GM21526 (cell line): Measurements from ENCODE around the gene C10orf95.
"Not testable (repeated sequence)": the region's sequence is repeated elsewhere in the genome, so short reads cannot be mapped to it uniquely, and the experiment has no call there.

Experiments used
- ATAC-seq: cut with Tn5 transposase; IDR thresholded peaks from one replicate; pipeline ENCODE4 v1.9.1; 2021; ENCODE audit warnings: moderate library complexity; ENCODE audit not compliant: unreplicated experiment, low FRiP score

C10orf95 gene

DNA sequence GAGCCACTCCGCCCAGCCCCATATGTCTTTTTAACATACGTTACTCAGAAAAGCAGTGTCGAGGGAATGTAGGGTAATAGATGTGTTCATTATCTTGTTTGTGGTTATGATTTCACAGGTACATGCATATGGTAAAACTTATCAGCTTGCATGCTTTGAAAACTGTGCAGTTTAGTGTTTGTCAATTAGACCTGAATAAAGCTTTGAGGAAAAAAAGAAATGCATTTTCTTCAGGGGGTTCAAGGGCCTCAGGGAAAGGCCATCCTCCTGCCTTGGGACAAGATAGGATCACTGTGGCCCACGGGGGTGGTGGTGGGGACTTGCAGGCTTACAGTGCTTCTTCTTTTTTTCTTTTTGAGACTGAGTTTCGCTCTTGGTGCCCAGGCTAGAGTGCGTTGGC, 16.0 kb upstream of the C10orf95 start:
- no peak for ATAC-seq

DNA sequence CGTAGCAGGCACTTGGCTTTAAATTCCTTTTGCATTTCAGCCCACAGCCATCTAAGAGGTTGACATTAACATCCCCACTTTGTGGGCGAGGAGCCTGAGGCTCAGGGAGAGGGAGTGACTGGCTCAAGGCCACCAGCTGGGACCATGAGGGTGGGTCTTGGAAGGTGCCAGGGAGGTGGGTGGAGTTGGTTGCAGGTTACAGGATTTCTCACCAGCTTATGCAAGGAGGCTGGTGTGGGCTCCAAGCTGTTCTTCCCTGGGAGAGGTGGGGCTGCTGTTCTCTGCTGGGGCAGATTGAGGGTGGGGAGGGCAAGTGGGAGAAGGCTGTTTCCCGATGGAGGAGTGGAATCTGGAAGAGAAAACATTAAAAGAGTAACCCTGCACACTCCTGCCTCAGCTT, 14.1 kb upstream of the C10orf95 start:
- ATAC-seq = no peak

DNA sequence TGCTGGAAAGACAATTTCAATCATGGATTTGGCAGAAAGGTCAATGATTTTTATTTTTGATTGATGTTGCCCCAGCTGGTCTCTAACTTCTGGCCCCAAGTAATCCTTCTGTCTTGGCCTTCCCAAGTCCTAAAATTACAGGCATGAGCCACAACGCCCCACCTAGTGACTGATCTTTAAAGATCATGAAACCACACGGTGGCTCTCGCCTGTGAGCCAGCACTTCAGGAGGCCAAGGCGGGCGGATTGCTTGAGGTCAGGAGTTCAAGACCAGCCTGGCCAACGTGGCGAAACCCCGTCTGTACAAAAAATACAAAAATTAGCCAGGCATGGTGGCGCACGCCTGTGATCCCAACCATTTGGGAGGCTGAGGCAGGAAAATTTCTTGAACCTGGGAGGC, 12.6 kb upstream of the C10orf95 start:
- ATAC-seq = no peak

DNA sequence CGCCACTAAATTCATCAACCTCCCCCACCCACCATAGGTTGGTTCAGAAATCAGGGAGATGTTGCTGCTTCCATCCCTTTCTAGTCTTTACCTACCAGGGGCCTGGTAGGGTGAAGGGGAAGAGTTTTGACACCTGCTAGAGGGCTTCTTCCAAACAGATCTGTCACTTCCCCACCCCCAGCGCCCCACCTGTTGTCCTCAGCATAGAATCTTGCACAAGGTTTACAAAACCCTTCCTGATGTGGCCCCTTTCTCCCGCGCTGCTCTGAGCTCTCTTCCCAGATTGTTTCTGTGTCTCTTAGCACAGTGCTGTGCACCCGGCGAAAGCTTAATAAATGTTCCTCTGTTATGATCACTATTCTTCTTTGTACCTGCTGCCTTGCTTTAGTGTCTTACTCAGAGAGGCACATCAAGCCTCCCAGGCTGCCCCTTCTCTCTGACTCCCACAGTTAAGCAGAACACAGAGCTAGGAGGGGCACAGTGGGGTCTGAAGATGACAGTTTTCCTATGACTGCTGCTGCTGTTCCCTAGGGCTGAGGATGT, 11.2 kb upstream of the C10orf95 start:
- no peak for ATAC-seq

DNA sequence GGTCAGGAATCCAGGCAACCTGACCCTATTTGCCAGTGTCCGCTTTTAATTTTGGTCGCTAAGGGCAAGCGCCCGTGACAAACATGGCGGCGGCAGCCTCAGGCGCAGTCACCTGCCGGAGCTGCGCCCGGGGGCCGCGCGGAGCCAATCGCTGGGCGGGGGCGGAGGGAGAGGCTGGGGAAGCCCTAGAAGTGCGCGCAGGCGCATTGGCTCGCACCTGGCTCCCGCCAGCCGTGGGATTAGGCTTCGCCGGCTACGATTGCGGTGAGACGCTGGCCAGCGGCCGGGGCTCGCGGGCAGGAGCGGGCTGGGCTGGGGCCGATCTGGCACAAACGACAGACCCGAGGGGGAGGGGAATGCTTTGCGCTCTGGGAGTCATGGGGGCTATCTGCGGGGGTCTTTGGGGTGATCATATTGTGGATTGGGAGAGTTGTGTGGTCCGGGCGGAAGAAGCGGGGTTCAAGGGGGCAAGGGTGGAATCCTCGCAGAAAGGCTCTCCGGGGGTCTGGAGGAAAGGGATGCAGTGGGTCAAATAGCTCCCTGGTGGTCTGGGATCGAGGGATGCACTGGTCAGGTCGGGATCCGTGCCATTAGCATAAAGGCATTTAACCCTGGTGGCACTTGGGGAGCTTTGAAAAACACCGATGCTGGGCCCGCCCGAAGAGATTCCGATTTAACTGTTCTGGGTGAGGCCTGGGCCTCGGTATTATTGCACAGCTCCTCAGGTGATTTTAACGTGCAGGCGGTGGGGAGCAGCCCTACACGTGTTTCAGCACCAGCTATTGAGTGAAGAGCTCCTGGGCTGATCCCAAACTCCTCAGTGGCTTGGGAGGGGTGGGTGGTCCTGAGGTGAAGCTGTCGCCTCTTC, 10.1 kb upstream of the C10orf95 start:
- peak; percentile 66 for ATAC-seq

DNA sequence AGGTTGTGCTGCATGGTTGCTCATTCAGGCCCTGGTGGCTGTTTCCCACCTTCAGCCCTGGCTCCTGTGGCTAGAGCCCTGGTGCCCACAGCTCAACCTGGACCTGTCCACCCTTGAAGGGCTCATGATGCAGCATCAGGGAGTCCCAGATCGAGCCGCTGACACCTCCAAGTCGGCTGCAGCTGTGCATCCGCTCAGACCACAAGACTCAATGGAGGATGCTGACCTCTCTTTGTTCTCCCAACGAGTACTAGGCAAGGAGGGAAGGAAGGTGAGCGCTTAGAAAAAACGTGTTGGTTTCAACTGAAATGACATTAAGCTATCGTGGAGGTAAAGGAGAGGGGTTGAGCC, 9.5 kb upstream of the C10orf95 start:
- peak; percentile 28 for ATAC-seq

DNA sequence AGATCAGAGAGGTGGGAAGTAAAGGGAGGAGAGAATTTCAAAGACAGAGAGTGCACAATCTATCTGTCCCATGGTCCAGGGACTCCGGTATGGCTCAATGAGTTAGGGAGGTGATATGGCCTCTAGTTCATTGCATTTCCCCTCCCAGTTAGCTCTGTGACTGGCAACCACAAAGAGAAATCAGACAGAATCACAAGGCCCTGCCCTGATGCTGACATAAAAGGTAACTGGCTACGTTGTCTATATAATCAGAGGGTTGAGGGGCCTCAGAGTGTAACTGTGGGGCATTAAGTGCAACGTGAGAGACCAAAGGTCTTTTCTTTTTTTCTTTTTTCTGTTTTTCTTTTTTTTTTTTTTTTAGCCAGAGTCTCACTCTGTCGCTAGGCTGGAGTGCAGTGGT, 7.3 kb upstream of the C10orf95 start:
- no peak for ATAC-seq

DNA sequence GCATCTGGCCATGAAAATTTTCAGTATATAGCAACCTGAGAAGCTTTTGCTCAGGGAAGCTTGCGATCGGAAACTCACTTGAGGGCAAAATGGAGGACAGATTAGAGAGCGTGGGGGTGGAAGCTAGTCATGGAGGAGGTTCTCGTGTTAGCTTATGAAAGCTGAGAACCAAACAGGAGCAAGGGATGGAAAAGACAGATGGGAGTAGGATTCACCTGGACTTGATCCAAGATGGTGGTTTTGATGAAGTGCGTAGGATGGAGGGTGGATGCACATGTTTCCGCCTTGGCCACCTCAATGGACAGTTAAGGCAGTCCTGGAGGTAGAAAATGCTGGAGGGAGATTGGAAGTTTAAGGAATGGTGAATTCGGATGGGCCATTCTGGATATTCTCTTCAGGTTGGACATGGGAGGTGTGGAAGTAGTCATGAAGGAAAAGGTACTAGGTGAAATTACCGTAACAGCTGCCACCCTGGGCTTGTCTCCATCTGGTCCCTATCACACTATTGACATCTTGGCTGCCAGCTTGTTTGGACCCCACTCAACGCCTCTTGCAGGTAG, 6.3 kb upstream of the C10orf95 start:
- no peak for ATAC-seq

DNA sequence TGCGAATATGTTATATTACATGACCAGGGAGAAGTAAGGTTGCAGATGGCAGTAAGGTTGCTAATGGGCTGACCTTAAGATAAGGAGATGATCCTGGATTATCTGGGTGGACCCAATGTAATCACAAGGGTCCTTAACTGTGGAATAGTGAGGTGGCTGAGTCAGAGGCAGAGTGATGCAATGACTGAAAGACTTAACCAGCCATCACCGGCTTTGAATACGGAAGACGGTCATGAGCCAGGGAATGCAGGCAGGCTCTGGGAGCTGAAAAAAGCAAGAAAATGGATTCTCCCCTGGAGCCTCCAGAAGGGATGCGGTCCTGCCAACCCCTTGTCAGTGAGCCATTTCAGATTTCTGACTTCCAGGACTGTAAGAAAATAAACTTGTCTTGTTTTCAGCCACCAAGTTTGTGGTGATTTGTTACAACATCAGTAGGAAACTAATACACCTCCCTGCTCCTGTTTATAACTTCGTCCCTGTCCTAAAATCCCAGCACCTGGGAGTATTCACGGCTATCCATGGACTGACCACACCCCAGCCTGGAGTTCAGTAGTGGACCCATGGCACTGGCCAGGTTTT, 4.6 kb upstream of the C10orf95 start:
- no peak for ATAC-seq

DNA sequence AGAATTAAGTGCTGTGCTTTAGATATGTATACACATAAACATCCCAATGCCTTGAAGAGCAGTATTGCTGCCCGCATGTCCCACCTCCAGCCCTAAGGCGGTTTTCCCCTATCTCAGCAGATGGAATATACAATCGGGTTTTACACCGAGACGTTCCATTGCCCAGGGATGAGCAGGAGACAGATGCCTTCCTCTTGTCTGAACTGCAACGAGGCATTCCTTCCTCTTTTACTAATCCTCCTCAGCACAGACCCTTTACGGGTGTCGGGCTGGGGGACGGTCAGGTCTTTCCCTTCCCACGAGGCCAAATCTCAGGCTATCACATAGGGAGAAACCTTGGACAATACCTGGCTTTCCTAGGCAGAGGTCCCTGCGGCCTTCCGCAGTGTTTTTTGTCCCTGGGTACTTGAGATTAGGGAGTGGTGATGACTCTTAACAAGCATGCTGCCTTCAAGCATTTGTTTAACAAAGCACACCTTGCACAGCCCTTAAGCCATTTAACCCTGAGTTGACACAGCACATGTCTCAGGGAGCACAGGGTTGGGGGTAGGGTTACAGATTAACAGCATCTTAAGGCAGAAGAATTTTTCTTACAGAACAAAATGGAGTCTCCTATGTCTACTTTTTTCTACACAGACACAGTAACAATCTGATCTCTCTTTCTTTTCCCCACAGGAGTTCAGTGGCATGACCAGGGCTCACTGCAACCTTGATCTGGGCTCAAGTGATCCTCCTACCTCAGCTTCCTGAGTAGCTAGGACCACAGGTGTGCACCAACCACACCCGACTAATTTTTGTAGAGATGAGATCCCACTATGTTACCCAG, 3.5 kb upstream of the C10orf95 start:
- ATAC-seq = not testable (repeated sequence)

DNA sequence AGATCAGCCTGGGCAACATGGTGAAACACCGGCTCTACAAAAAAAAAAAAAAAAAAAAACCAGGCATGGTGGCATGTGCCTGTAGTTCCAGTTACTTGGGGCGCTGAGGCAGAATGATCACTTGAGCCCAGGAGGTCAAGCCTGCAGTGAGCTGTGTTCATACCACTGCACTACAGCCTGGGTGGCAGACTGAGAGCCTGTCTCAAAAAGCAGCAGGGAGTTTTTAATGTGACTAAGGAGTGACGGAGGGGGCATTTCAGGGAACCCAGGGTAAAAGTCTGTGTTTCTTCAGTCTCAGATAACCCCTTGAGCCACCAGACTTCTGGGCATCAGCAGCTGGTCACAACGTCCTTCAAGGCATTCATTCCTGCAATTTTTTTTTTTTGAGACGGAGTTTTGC, 2.2 kb upstream of the C10orf95 start:
- no peak for ATAC-seq

DNA sequence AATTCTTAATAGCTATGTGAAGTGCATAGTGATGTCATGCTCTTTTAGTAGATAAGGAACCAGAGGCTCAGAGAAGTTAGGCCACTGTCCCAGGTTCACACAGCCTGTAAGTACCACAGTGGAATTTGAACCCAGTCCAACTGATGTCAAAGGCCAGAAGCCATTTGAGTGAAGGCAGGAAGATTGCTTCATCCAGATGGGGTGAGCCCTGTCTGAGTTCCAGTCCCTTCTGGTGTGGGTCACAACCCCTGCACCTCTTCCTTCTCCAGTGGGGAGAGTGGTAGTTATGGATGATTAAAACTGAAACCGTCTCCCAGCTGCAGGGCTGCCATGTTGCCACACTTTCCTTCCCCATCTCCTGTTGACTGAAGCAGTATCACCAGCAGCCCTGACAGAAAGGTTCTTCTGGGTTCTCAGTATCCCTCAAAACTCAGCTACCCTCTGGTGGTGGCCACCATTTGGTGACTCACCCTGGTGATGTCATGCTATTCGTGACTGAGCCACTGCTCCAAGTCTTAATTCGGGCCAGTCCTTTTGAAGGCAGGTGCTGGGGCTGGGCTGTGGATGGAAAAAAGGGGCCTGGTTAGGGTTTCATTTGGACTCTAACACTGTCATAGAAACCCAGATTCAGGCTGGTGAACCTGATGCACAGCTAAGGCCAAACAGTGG, 1.5 kb upstream of the C10orf95 start:
- ATAC-seq = no peak

DNA sequence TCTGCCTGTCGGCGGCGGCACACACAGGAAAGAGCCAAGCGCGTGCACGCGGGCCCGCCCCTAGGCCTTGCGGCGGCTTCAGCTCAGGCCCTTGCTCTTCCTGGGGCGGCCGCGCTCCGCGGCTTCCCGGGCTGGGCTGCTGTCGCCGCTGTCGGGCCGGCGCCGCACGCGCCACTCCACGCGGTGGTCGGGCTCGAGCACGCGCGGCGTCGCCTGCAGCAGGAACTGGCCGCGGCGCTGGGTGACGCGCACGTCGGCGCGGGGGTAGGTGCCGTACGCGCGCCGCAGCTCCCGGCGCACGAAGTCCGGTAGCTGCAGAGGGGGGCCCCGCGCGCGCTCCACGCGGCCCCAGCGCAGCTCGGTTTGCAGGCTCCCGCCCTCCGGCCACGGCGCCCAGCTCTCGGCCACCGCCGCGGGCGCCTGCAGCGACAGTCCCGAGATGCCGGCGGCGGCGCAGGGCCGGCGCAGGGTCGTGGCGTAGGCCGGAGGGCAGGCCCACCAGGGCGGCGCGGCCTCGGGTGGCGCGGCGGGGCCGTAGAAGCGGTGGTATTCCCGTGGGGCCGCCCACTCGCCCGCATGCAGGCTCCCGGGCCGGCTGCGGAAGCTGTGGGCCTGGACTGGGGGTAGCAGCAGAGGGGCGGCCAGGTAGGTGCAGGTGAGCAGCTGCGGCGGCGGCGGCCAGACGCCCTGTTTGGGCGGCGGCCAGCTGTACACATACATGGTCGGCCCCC, 804 bp downstream of the C10orf95 start:
- ATAC-seq = peak; percentile 66

DNA sequence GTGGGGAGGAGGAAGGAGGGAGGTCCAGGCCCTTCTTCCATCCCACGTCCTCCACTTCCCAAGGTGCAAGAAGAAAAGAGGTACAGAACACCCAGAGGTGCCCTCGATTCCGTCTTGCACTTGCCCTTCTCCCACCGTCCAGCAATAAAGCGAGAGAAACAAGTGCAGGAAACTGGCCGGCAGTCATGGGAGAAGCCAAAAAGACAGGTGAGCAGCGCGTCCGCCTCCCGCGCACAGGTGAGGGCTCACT, 1.3 kb downstream of the C10orf95 start:
- no peak for ATAC-seq

DNA sequence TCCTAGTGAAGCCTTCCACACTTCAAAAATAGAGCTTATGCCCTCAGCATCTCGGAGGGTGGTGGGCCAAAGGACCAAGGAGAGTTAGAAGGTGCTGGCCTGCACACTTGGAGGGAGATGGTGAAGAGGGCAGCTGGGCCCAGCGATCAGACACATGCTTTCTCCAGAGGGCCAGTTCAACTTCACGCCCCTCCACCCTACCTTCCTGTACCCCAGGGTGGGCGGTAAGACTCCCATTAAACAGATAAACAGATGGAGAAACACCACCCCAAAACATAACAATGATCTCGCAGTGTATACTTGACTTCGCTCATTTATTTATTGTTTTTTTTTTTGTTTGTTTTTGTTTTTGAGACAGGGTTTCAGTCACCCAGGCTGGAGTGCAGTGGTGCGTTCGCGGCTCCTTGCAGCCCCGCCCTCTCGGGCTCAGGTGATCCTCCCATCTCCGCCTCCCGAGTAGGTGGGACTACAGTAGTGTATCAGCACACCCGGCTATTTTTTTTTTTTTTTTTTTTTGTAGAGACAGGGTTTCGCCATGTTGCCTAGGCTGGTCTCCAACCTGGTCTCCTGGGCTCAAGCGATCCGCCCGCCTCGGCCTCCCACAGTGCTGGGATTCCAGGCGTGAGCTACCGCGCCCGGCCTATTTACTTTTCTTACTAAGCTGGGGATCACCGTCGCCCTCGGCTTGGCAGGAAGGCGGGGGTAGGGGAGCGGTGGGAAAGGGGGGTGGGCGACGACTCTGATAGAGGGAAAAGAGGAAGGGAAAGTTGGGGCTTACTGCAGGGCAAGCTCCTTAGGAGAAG, 1.8 kb downstream of the C10orf95 start:
- peak; percentile 46 for ATAC-seq

DNA sequence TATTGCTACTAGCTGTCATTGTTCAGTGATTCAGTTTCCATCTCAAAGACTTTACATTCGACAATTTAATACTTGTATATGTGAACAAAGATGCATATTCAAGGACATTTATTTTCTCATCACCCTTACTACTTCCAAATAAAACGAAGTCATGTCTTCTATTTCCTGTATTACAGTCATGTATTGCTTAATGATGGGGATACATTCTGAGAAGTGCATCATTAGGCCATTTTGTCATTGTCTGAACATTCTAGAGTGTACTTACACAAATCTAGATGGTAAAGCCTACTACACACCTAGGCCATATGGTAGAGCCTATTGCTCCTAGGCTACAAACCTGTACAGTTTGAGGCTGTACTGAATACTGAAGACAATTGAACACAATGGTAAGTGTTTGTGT, 6.5 kb downstream of the C10orf95 start:
- no peak for ATAC-seq

DNA sequence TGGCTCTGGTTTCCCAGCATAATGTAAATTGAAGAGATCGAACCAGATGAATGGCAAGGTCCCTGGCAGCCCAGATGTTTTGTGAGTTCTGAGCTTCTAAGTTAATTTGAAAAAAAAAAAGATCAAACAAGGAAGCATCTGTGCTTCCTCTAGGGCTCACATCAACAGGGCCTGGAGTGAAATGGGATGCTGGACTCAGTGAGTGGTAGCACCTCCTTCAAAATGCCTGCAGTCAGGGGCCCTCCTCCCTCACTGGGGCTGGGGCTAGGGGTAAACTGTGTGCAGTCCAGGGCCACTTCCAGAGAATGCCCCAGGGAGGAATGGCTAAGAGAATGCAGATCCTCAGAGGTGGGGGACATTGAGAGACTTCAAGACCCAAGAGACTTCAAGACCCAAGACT, 13.0 kb downstream of the C10orf95 start:
- no peak for ATAC-seq

DNA sequence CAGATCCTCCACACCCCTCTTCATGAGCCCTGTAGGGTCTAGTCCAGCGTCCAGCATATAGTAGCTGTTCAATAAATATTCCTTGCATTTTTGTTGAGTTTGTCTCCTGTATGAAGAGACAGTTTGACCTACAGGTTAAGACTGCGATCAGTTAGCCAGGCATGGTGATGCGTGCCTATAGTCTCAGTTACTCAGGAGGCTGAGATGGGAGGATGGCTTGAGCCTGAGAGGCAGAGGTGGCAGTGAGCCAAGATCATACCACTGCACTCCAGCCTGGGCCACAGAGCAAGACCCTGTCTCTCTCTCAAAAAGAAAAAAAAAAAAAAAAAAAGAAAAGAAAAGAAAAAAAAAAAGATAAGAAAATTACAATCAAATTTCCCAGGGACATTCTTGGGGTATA, 13.8 kb downstream of the C10orf95 start:
- ATAC-seq = no peak

DNA sequence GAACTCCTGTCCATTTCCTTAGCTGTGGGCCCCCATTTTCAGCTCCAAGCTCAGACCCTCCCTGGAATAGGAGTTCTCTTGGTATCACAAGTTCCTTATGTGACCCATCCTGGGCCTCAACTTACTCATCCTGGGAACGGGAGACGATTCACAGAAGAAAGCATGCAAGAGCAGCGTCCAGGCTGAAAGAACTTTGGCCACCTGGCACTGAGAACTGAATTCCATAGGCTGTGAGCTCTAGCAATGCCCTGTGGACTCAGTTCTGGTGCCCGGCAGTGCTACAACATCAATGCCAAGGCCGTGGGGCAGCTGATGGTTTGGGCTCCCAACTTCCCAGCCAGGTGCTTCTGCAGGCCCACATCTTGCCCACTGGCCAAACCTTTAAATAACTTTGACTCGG, 15.0 kb downstream of the C10orf95 start:
- ATAC-seq = no peak
